Measurements from ENCODE around the gene TK2. TPM values are rescaled to one million over a fixed set of nuclear protein-coding genes. Genes with fewer than 3 reads are reported as not detected.
A peak's percentile ranks its signal among the peaks of the same experiment; 100 is the strongest.

Gene TK2
- total RNA-seq, 2 experiments from 2014 or later, result 3.6 to 5.1 TPM

- CTCF ChIA-PET, result interaction anchor here (1.0 to 4.0 kb wide), 5 partner anchors 9 to 87 kb away, joined by 3 to 20 read pairs (median 13); partner anchors contain the start of gene CKLF
- no peaks in the 10 kb centered on the region for H3K36me3 ChIP-seq (ENCODE audit: insufficient read depth, low read length)
- POLR2A ChIA-PET, result interaction anchor here (0.8 to 6.5 kb wide), 5 partner anchors 10 to 113 kb away, joined by 3 to 124 read pairs (median 14); partner anchors contain the start of genes CKLF, CMTM3 and TK2
- DNase-seq (peak in 1 of 14 experiments; percentile 19), ATAC-seq (ENCODE audit: poor library complexity) (no peak)
- peak overlapping the region; percentile 93 for H3K27ac Mint-ChIP-seq
- H3K9me3 ChIP-seq (ENCODE audit: control insufficient read depth in 1 of 2, insufficient read depth in 1 of 2, low read length in 2 of 2), result no peaks in the 10 kb centered on the region
- TF ChIP-seq CTCF (IDR thresholded peaks at IDR 0.05), result no peak
- intact Hi-C loops (cut with DNase I, micrococcal nuclease), result no loop called here
- no peaks in the 10 kb centered on the region for H3K27me3 ChIP-seq (ENCODE audit: control insufficient read depth in 1 of 2, insufficient read depth in 2 of 2, low read length in 2 of 2)
- H3K4me1 ChIP-seq (ENCODE audit: insufficient read depth, low read length), result peaks cover 90% of the 10 kb centered on the region
- no peaks in the 10 kb centered on the region for H3K9me3 Mint-ChIP-seq
- no peaks in the 10 kb centered on the region for H3K27me3 Mint-ChIP-seq
- peak overlapping the region; percentile 2 for H3K4me3 ChIP-seq (ENCODE audit: low read length)
- H3K36me3 Mint-ChIP-seq (ENCODE audit: low read depth), result no peaks in the 10 kb centered on the region
- peaks cover 89% of the 10 kb centered on the region for H3K4me1 Mint-ChIP-seq (ENCODE audit: low read depth)
- H3K4me3 Mint-ChIP-seq, result peak overlapping the region; percentile 74
- H3K27ac ChIP-seq (ENCODE audit: low read depth in 1 of 2, low read length in 2 of 2), result peak overlapping the region; percentile 14 to 49
Observed at GRCh38 chr16:66521252-66521713, 28.6 kb downstream of the TK2 start.

GRCh38 chr16:66520406-66521170, 29.3 kb downstream of the TK2 start:
- H3K27ac ChIP-seq (ENCODE audit: low read depth in 1 of 2, low read length in 2 of 2), result peak overlapping the region; percentile 14 to 49
- no peak for ATAC-seq (ENCODE audit: poor library complexity)

More at GRCh38 chr16:66520406-66521170, 29.3 kb downstream of the TK2 start:
- CTCF ChIA-PET, result interaction anchor here (1.0 to 3.8 kb wide), 3 partner anchors 9 to 69 kb away, joined by 3 to 20 read pairs (median 13); partner anchors contain the start of gene CKLF
- H3K4me1 Mint-ChIP-seq (ENCODE audit: low read depth), result peaks cover 89% of the 10 kb centered on the region
- no peaks in the 10 kb centered on the region for H3K9me3 ChIP-seq (ENCODE audit: control insufficient read depth in 1 of 2, insufficient read depth in 1 of 2, low read length in 2 of 2)
- peak in 3 of 14 experiments; percentile 22 to 52 (median 48) for DNase-seq
- H3K36me3 ChIP-seq (ENCODE audit: insufficient read depth, low read length), result no peaks in the 10 kb centered on the region
- TF ChIP-seq CTCF (IDR thresholded peaks at IDR 0.05), result no peak
- no peak overlapping the region for H3K4me3 ChIP-seq (ENCODE audit: low read length)
- no peaks in the 10 kb centered on the region for H3K27me3 ChIP-seq (ENCODE audit: control insufficient read depth in 1 of 2, insufficient read depth in 2 of 2, low read length in 2 of 2)
- intact Hi-C loops (cut with DNase I, micrococcal nuclease), result no loop called here
- no peaks in the 10 kb centered on the region for H3K9me3 Mint-ChIP-seq
- POLR2A ChIA-PET, result interaction anchor here (0.8 to 6.5 kb wide), 5 partner anchors 8 to 112 kb away, joined by 3 to 124 read pairs (median 3); partner anchors contain the start of genes CKLF and TK2
- H3K36me3 Mint-ChIP-seq (ENCODE audit: low read depth), result no peaks in the 10 kb centered on the region
- peaks cover 90% of the 10 kb centered on the region for H3K4me1 ChIP-seq (ENCODE audit: insufficient read depth, low read length)
- no peaks in the 10 kb centered on the region for H3K27me3 Mint-ChIP-seq
- H3K27ac Mint-ChIP-seq, result peak overlapping the region; percentile 93
- peak overlapping the region; percentile 58 for H3K4me3 Mint-ChIP-seq

All from CD4-positive, alpha-beta T cell (primary cell).